A673 (cell line): Measurements from ENCODE around the gene ALOX12B.

Experiments
- EZH2 ChIP-seq: fragments of 200-600 bp; sonication (generic); IDR thresholded peaks from 2 replicates; pipeline ENCODE4 v1.6.1; 2017; ENCODE audit warnings: borderline replicate concordance, low read depth, mild to moderate bottlenecking, mixed read lengths, antibody characterized with exemption, low read length; ENCODE audit not compliant: poor library complexity, severe bottlenecking
- TF ChIP-seq, protein P1 (sequence below): fragments of 300-800, 200-600 bp; sonication (generic); conservative IDR thresholded peaks from 2 replicates; pipeline ENCODE4 v1.5.1; 2017; ENCODE audit warnings: low read depth, mild to moderate bottlenecking, antibody characterized with exemption, low read length, moderate library complexity, mixed read lengths

DNA sequence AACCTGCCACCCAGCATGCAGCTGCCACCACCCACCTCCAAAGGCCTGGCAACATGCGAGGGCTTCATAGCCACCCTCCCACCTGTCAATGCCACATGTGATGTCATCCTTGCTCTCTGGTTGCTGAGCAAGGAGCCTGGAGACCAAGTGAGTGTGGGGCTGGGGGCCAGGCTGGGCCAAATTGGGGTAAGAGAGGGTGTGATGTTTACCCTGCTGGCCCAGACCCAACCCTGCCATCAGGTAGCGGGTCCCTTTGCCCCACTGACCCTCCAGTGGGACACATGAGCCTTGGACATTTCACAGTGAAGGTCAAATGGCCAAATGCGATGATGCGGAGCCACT, 39.8 kb downstream of the ALOX12B start:
- TF ChIP-seq, protein P1, sequence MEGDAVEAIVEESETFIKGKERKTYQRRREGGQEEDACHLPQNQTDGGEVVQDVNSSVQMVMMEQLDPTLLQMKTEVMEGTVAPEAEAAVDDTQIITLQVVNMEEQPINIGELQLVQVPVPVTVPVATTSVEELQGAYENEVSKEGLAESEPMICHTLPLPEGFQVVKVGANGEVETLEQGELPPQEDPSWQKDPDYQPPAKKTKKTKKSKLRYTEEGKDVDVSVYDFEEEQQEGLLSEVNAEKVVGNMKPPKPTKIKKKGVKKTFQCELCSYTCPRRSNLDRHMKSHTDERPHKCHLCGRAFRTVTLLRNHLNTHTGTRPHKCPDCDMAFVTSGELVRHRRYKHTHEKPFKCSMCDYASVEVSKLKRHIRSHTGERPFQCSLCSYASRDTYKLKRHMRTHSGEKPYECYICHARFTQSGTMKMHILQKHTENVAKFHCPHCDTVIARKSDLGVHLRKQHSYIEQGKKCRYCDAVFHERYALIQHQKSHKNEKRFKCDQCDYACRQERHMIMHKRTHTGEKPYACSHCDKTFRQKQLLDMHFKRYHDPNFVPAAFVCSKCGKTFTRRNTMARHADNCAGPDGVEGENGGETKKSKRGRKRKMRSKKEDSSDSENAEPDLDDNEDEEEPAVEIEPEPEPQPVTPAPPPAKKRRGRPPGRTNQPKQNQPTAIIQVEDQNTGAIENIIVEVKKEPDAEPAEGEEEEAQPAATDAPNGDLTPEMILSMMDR, result no peak
- no peak for TF ChIP-seq EZH2
